Measurements from ENCODE around the gene CA9.

The CA9 gene

DNA sequence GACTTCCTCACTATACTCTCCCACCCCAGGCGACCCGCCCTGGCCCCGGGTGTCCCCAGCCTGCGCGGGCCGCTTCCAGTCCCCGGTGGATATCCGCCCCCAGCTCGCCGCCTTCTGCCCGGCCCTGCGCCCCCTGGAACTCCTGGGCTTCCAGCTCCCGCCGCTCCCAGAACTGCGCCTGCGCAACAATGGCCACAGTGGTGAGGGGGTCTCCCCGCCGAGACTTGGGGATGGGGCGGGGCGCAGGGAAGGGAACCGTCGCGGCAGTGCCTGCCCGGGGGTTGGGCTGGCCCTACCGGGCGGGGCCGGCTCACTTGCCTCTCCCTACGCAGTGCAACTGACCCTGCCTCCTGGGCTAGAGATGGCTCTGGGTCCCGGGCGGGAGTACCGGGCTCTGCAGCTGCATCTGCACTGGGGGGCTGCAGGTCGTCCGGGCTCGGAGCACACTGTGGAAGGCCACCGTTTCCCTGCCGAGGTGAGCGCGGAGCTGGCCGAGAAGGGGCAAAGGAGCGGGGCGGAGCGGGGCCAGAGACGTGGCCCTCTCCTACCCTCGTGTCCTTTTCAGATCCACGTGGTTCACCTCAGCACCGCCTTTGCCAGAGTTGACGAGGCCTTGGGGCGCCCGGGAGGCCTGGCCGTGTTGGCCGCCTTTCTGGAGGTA, 2.1 kb downstream of the CA9 start:
- DNase-seq, result no peak

DNA sequence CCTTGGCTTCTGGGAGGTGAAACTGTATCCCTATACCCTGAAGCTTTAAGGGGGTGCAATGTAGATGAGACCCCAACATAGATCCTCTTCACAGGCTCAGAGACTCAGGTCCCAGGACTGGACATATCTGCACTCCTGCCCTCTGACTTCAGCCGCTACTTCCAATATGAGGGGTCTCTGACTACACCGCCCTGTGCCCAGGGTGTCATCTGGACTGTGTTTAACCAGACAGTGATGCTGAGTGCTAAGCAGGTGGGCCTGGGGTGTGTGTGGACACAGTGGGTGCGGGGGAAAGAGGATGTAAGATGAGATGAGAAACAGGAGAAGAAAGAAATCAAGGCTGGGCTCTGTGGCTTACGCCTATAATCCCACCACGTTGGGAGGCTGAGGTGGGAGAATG, 5.4 kb downstream of the CA9 start:
- DNase-seq, result no peak

DNA sequence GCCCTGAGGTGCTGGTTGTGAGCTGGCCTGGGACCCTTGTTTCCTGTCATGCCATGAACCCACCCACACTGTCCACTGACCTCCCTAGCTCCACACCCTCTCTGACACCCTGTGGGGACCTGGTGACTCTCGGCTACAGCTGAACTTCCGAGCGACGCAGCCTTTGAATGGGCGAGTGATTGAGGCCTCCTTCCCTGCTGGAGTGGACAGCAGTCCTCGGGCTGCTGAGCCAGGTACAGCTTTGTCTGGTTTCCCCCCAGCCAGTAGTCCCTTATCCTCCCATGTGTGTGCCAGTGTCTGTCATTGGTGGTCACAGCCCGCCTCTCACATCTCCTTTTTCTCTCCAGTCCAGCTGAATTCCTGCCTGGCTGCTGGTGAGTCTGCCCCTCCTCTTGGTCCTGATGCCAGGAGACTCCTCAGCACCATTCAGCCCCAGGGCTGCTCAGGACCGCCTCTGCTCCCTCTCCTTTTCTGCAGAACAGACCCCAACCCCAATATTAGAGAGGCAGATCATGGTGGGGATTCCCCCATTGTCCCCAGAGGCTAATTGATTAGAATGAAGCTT, 6.1 kb downstream of the CA9 start:
- no peak for DNase-seq

DNA sequence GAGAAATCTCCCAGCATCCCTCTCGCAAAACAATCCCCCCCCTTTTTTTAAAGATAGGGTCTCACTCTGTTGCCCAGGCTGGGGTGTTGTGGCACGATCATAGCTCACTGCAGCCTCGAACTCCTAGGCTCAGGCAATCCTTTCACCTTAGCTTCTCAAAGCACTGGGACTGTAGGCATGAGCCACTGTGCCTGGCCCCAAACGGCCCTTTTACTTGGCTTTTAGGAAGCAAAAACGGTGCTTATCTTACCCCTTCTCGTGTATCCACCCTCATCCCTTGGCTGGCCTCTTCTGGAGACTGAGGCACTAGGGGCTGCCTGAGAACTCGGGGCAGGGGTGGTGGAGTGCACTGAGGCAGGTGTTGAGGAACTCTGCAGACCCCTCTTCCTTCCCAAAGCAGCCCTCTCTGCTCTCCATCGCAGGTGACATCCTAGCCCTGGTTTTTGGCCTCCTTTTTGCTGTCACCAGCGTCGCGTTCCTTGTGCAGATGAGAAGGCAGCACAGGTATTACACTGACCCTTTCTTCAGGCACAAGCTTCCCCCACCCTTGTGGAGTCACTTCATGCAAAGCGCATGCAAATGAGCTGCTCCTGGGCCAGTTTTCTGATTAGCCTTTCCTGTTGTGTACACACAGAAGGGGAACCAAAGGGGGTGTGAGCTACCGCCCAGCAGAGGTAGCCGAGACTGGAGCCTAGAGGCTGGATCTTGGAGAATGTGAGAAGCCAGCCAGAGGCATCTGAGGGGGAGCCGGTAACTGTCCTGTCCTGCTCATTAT, 6.8 kb downstream of the CA9 start:
- DNase-seq, result no peak

DNA sequence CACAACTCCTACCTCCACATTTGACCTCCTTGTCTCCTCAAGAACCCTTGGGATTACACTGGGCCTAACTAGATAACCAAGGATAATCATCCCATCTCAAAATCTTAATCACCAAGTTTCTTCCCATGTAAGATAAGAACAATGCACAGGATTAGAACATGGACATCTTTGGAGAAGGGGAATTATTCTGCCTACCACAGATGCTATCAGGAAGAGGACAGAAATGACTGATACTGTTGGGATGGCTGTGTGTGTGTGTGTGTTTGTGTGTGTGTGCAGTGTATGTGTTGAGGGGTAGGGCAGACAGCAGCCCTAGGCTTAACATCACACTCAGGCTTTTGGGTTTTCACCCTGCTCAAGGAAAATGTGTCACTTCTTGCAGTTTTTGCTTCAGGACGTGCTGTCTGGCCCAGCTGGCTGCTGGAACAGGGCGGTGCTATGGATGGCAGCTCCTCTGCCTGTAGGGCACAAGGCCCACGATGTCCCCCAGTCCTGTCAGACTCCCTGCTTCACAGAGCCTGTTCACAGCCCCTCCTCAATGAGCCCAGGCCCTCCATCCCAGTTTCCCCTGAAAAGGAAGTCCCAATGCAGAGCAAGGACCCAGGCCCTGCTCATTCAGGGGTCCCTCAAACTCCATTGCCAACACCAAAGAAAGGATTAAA, 7.7 kb downstream of the CA9 start:
- DNase-seq, result no peak

DNA sequence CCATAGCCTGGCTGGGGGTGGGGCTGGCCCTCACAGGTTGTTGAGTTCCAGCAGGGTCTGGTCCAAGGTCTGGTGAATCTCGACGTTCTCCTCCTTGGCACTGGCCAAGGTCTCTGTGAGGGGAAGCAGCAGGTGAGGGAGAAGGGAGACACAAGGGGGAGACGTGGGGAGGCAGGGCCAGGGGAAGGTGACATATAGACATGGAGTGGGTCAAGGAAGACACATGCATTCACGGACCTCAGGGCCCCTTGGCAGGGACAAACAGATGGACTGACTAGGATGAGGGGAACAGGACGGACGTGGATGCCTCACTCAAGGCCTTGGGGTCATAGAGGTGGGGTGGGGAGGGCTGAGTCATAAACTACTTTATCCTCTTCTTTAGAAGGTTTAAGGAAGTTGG, 8.3 kb downstream of the CA9 start:
- no peak for DNase-seq

DNA sequence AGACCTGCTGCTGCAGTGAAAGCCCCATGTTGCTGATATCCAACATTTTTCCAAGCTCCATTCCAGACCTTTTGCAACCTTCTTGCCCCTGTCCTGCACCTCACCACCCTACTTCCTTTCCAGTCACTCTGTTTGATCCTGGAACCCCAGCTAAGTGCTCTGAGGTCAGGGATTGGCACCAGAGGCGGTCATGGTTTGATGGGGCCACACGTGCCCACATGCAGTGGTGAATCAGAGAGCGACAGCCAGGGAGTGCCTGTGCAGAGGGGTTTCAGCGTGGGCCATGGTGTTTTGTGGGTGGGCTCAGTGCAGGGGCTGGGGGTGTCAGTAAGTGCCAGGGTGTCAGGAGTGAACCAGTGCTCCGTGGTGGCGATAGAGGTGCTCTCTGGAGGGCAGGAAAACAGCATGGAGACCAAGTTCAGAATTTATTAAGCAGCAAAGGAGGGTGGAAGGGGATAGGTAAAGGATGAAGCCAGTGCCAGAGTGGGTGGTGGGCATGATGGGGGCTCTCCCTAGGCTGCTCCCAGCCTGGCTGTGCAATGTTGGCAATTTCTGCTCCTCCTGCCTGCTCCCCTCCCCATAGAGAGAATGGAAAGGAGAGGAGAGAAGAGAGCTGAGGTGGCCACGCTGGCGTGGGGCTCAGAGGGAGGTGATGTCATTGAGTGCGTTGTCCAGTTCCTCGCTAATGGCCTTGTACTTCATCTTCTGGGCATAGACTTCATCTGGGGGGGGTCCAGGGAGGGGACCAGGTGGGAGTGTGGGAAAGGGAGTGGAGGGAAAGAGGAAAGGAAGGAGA, 9.0 kb downstream of the CA9 start:
- no peak for DNase-seq

DNA sequence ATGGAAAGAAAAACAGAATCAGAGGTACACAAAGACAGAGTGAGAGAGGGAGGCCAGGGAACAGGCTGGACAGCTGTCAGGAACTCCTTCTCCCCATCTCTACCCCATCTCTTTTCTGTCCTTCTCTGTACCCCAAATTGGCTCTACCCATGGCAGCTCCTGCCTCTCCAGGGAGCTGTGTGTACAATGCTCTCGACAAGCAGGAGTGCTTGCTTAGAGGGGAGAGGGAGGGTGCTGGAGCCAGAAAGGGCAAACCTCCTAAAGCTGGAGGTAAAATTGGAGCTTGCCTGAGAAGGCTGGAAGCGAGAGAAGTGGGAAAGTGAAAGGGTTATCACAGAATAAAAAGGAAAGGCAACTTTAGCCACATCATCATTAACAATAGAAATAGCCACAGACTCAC, 9.6 kb downstream of the CA9 start:
- DNase-seq, result no peak

DNA sequence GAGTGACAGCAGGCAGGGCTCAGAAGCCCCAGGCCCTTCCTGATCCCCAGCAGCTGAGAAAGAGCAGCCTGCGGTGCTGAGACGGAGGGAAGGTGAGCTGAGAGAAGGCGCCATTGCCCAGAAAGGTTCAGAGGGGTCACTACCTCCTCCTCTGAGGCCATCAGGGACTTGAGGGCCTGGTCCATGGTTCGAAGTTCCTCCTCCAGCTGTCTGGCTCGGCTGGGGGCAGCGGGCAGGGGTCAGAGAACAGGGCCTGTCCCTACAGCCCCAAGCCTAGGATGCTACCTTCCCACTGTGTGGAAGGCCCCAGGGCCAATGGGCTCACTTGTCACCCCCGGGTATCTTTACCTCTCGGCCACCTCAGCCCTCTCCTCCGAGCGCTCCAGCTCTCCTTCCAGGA, 11.2 kb downstream of the CA9 start:
- no peak for DNase-seq

DNA sequence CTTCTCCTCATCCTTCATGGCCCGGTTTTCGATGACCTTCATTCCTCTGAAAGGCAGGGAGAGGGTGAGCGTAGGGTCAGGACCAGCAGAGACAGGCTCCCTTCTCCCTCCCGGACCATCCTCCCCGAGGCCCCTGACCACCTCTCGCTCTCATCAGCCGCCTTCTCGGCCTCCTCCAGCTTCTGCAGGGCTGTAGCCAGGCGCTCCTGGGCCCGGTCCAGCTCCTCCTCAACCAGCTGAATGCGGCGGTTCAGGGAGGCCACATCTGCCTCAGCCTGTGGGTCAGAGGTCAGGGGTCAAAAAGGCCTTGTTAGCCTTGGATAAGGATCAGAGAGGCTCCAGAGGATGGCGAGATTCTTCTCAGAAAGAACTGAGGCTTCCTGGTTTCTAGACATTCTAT, 11.8 kb downstream of the CA9 start:
- DNase-seq, result no peak

DNA sequence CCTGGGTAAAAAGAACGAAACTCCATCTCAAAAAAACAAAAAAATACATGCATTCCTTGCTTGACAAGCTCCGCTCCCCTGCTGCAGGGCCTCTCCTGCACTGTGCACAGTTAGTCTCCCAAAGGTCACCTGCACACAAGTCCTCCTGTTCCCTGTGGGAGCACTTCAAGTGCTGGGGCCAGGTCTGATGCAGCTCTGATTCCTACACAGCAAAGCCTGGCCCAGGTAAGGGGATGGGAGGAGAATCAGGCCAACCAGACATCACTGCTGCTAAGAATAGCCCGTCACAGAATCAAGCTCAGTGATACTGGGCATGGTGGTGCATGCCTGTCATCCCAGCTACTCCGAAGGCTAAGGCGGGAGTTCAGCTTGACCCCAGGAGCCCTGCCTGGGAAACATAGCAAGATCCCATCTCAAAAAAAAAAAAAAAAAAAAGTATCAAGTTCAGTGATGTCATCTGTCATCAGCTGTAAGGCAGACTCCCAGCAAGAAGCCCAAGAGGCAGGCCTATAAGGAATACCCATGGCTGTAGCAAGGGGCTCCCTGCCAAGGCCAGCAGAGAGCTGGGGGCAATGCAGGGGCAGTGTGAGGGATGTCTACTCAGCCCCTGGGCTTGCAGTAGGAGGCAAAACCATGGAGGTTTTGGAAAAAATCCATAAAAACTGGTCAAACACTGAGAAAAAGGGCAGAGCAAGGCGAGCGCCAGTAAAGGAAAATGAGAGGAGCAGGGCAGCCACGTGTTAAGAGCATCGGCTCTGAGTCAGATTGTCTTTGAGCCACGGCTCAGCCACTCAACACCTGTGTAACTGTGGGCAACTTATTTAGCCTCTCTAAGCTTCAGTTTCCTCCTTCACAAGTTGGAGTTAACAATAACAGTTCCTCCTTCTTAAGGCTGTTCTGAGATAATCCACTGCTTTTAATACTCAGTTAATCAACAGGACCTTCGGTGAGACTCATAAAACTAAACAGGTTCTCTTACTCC, 12.8 kb downstream of the CA9 start:
- DNase-seq, result no peak

DNA sequence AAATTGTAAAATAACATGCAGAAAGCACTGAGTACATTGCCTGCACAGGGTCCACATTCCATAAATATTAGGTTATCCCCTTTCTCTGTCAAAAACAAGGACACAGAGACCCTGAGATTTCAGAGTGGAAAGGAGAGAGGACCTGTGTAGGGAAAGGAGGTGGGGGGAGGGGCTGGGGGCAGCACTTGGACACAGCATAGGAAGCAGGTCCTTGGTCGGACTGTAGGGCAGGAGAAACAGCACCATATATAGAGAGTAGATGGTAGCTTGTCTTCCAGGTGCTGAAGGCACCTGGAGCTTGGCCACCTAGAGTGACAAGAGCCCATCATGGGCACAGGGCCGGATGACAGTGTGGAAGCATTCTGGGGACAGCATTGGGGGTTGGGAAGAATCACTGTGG, 13.6 kb downstream of the CA9 start:
- DNase-seq, result no peak

DNA sequence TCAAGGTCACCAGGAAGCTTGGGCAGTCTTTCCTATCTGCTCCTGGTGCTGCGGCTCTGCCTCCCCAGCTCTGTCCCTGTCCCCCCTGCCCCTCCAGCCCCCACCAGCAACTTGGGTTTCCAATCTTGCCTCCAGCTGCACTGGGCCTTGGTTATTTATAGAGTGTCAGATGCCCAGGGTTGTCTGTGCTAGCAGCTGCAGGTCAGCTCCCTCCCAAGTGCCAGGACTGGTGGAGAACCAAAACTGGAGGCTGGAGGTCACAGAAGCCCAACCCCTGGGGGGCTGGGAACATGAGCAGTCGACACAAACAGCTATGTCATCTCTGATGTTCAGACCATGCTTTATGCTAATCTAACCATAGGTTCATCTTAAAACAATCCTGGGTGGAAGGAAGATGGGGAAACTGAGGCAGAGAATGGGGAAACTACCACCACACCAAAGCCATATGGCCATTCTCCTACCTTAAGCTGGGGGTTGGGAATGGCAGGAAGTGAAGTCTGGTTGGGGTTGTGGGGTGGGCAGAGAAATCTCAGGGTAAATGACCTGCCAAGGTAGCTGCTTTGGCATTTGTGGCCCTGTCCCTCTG, 14.3 kb downstream of the CA9 start:
- no peak for DNase-seq

DNA sequence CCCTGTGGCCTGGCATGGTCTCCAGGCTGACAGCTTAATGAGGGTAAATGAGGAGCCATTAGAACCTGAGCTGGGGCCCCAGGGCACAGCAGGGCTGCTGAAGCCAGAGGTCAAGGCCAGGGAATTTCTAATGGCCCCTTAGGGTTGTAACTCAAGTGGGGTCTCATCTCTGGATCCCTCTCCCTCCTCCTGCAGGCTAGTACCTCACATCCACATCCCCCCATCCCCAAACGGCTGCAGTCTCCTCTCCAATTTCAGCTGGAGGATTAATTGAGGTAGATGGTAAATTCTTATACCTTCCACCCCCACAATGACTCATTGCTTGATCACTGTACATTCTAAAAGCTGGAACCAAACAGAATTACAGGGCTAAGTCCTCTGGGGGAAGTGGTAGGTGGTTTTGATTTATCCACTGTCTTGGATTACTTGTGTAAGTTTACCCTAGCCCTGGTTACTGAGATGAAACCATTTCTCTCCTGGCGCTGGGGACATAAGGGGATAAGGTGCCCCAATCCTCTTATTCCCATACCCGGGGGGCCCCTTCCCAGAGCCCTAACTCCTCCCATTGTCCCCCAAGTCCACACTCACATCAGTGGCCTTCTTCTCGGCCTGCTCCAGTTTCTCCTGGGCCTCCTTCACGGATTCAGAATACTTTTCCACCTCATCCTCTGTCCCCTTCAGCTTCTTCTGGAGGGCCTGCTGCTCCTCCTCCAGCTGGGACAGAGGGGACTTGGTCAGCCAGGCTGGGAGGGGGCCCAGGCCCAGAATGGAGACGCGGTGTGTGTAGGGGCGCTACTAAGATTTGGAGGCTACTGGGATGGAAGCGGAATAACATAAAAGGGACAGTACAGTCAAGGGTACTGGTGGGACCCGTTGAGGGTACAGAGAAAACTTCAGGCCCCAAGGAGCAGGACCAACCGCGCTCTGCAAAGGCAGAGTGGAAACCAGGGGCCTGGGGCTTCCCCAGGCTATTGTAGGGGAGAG, 15.1 kb downstream of the CA9 start:
- no peak for DNase-seq

DNA sequence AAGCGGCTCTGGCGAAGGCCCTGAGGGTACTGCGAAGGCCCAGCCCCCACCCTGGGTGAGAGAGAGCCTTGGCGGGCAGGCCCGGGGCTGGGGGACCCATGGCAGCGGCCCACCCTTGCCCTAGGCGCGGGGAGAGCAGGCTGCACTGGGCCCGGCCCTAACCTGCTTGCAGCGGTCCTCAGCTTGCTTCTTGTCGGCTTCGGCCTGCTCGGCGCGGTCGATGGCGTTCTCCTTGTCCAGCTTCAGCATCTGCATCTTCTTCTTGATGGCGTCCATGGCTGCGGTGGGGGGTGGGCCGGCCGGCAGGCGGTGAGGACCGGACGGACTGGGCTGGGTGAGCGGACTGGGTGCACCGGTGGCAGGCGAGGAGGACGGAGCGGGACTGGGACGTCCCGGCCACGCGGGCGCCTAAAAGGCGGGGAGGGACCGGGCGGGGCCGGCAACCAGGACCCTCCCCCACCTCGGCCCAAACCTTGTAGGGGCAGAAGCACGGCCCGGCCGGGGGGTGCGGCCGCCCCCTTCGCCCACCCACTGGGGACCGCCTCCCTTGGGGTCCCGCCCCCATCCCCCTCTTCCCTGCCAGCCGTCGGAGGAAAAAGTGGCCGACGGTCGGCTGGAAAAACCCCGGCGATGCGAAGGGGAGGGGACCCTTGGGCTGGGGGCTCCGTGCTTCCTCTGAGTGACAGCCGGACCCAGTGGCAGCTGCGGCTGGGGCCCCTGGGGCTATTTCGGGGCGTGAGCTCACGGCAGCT, 16.0 kb downstream of the CA9 start, which contains the start of gene TPM2:
TPM2 (minus strand) TSS at position 384 of the 752 bp plus-strand sequence; CDS start at position 276, 108 bp downstream.
- no peak for DNase-seq

DNA sequence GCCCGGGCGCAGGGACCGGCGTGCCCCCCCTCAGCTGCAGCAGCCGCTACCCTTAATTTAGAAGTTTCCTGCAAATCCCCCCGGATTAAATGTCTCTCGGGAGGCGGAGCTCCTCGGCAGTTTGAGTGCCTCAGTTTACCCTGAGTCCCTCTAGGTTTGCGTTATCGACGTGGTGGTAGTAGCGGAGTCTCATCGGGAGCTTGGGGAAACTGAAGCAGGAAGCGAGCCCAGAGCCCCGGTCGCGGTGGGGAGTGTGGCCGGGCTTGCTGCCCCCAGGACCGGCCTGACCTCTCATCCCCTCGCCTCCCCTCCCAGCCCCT, 16.5 kb downstream of the CA9 start:
- DNase-seq, result no peak

DNA sequence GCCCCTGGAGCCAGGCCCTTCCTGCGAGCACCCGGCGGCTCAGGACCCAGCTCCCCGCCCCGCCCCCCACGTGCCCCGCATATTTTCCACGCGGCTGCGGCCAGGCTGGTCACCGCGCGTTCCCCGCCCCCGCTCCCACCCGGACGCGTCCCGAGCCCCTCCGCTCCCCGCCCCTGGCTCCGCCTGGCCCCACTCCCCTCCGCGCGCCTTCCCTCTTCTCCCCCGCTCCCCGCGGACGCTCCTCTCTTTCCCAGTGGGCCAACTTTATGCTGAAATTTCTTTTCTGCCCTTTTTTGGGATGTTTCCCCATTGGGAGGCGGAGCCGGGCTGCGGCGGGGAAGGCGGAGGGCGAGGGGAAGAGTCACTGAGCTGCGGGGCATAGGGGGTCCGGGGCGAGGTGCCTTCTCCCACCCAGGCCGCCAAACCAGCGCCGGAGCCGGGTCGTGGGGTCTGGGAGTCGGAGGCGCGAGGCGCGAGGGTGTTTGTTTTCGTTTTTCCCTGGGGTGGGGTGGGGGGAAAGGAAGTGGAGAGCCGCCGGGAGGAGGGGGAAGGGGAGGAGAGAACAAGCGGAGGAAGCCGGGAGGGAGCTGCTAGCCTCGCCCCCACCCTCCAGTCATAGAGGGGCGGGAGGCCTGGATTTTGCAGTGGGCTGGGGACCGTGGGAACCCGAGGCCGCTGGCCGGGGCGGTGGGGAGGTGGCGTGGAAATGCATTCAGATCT, 17.0 kb downstream of the CA9 start:
- DNase-seq, result peak in 1 of 4 experiments; percentile 21

DNA sequence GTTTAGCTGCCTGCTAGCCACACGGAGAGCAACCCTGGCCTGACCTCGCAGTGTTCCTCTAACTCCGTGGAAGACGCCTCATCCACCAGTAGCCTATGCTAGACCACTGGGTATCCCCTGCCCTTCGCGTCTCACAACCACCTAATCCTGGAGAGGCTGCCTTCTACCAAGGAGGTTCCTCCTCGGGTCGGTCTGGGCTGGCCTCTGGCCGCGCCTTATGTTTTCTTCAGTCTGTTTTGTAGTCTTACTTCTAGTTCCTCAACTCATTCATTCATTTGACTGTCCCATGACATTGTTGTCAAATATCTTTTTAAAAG, 17.6 kb downstream of the CA9 start:
- no peak for DNase-seq

DNA sequence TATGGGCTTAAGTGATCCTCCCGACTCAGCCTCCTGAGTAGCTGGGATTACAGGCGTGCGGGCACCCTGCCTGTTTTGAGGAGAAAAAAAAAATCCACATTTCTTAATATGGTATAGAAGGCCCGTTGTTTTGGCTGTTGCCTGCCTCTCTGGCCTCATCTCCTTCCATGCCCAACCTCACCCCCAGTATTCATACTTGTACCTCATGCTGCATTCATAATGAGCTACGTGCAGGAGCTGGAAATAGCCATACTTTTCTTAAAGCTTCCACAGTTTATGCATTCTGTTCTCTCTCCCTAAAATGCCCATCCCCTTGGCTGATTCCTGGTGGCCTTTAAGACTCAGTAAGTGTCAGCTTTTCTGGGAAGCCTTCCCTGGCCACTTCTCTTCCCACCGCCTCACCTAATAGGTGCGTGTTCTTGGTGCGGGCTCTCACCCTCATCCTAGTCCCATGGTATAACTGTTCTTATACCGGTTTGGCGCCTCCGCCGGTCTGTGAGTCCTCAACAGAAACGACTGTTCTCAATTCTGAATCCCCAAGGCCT, 18.1 kb downstream of the CA9 start:
- DNase-seq, result no peak
